HepG2 (cell line): ENCODE measurements around the gene PCBP4. TPM values are rescaled to one million over a fixed set of nuclear protein-coding genes. Genes with fewer than 3 reads are reported as not detected.
A peak's percentile ranks its signal among the peaks of the same experiment; 100 is the strongest.

Experiments used
- ATF7-NPFF ChIP-seq: sonication (generic); formaldehyde crosslinking; IDR thresholded peaks from 2 replicates; pipeline ENCODE4 v1.8.1; 2023; ENCODE audit warnings: mild to moderate bottlenecking, low read depth, missing genetic modification reagents, moderate library complexity
- HNRNPL ChIP-seq: fragments of 200-400 bp; formaldehyde crosslinking; IDR thresholded peaks from 2 replicates; pipeline ENCODE4 v1.6.1; 2017; ENCODE audit warnings: mild to moderate bottlenecking, low read depth, low read length
- IKZF5 ChIP-seq: IDR thresholded peaks from 2 replicates; pipeline ENCODE4 v1.6.1; 2018; ENCODE audit warnings: missing genetic modification reagents, mild to moderate bottlenecking, missing compliant biosample characterization
- MYPOP ChIP-seq: sonication (generic); formaldehyde crosslinking; IDR thresholded peaks from 2 replicates; pipeline ENCODE4 v1.8.1; 2023; ENCODE audit warnings: mild to moderate bottlenecking, moderate library complexity, missing genetic modification reagents
- SRSF1 ChIP-seq: fragments of 200-400 bp; formaldehyde crosslinking; optimal IDR thresholded peaks from 2 replicates; pipeline ENCODE3; 2017; ENCODE audit warnings: mild to moderate bottlenecking, low read depth, low read length, moderate library complexity
- ZBTB7B ChIP-seq: sonication (generic); formaldehyde crosslinking; IDR thresholded peaks from 2 replicates; pipeline ENCODE4 v1.4.0; 2020; ENCODE audit warnings: missing genetic modification reagents
- ZHX1 ChIP-seq: sonication (generic); formaldehyde crosslinking; IDR thresholded peaks from 2 replicates; pipeline ENCODE4 v1.8.1; 2022; ENCODE audit warnings: low read depth, mild to moderate bottlenecking, missing genetic modification reagents
- ZNF460 ChIP-seq: sonication (generic); formaldehyde crosslinking; IDR thresholded peaks from 2 replicates; pipeline ENCODE4 v1.5.1; 2020; ENCODE audit warnings: missing genetic modification reagents, mild to moderate bottlenecking, borderline replicate concordance
- ZNF777 ChIP-seq: sonication (generic); formaldehyde crosslinking; IDR thresholded peaks from 2 replicates; pipeline ENCODE4 v1.4.0; 2020; ENCODE audit warnings: missing genetic modification reagents
- ZNF816 ChIP-seq: sonication (generic); formaldehyde crosslinking; IDR thresholded peaks from 2 replicates; pipeline ENCODE4 v1.8.0; 2022; ENCODE audit warnings: missing genetic modification reagents, mild to moderate bottlenecking, borderline replicate concordance
- polyA plus RNA-seq, 8 experiments: library from polyadenylated mRNA; depleted of rRNA in 3 of 8; stranded (reverse) in 7 of 8; unstranded in 1 of 8; fragments of >200 nt; fragmentation: Illumina TruSeq in 4 of 8; extraction: Trizol in 4 of 8; gene quantifications; 2 replicates each; pipeline versions ENCODE4 v1.2.1 to v1.2.3, GENCODE V29; 2011 to 2016; ENCODE audit warnings: low read depth in 4 of 8, missing spikeins in 1 of 8, mixed read lengths in 1 of 8; ENCODE audit not compliant: insufficient read depth in 1 of 8
- total RNA-seq, 5 experiments: library from RNA; depleted of rRNA; stranded (reverse); fragments of >200 nt; fragmentation: Illumina TruSeq; extraction: Trizol; gene quantifications; 2 replicates each; pipeline ENCODE4 v1.2.3, GENCODE V29; 2016; ENCODE audit warnings: low read depth in 1 of 5
- TF ChIP-seq, protein P1 (sequence below): IDR thresholded peaks from 2 replicates; pipeline ENCODE4 v1.6.1; 2012; ENCODE audit warnings: low read length, improper control_type of control experiment
- TF ChIP-seq, protein P2 (sequence below): sonication (generic); formaldehyde crosslinking; IDR thresholded peaks from one replicate; pipeline ENCODE4 v1.5.1; 2020; ENCODE audit warnings: mild to moderate bottlenecking, missing genetic modification reagents; ENCODE audit errors: not compliant biosample characterization

PCBP4 gene
- total and polyA plus RNA-seq, 2 of the 13 experiments (the other 11 are each of a cell fraction or from before 2014, with no cell fraction given), result 36.8 to 51.3 TPM

GRCh38 chr3:52001443-52001974 lies 34.3 kb upstream of the PCBP4 start (continued):
- TF ChIP-seq MYPOP (CRISPR knock-in tag) (no peak), ZNF460 (CRISPR knock-in tag) (no peak), IKZF5 (CRISPR knock-in tag) (no peak), ATF7-NPFF (CRISPR knock-in tag) (no peak), ZNF777 (no peak), ZHX1 (CRISPR knock-in tag) (no peak), SRSF1 (no peak), ZNF816 (CRISPR knock-in tag) (no peak), ZBTB7B (peak; percentile 99), HNRNPL (no peak)
- TF ChIP-seq, protein P1, sequence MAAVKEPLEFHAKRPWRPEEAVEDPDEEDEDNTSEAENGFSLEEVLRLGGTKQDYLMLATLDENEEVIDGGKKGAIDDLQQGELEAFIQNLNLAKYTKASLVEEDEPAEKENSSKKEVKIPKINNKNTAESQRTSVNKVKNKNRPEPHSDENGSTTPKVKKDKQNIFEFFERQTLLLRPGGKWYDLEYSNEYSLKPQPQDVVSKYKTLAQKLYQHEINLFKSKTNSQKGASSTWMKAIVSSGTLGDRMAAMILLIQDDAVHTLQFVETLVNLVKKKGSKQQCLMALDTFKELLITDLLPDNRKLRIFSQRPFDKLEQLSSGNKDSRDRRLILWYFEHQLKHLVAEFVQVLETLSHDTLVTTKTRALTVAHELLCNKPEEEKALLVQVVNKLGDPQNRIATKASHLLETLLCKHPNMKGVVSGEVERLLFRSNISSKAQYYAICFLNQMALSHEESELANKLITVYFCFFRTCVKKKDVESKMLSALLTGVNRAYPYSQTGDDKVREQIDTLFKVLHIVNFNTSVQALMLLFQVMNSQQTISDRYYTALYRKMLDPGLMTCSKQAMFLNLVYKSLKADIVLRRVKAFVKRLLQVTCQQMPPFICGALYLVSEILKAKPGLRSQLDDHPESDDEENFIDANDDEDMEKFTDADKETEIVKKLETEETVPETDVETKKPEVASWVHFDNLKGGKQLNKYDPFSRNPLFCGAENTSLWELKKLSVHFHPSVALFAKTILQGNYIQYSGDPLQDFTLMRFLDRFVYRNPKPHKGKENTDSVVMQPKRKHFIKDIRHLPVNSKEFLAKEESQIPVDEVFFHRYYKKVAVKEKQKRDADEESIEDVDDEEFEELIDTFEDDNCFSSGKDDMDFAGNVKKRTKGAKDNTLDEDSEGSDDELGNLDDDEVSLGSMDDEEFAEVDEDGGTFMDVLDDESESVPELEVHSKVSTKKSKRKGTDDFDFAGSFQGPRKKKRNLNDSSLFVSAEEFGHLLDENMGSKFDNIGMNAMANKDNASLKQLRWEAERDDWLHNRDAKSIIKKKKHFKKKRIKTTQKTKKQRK, result no peak
- TF ChIP-seq, protein P2, sequence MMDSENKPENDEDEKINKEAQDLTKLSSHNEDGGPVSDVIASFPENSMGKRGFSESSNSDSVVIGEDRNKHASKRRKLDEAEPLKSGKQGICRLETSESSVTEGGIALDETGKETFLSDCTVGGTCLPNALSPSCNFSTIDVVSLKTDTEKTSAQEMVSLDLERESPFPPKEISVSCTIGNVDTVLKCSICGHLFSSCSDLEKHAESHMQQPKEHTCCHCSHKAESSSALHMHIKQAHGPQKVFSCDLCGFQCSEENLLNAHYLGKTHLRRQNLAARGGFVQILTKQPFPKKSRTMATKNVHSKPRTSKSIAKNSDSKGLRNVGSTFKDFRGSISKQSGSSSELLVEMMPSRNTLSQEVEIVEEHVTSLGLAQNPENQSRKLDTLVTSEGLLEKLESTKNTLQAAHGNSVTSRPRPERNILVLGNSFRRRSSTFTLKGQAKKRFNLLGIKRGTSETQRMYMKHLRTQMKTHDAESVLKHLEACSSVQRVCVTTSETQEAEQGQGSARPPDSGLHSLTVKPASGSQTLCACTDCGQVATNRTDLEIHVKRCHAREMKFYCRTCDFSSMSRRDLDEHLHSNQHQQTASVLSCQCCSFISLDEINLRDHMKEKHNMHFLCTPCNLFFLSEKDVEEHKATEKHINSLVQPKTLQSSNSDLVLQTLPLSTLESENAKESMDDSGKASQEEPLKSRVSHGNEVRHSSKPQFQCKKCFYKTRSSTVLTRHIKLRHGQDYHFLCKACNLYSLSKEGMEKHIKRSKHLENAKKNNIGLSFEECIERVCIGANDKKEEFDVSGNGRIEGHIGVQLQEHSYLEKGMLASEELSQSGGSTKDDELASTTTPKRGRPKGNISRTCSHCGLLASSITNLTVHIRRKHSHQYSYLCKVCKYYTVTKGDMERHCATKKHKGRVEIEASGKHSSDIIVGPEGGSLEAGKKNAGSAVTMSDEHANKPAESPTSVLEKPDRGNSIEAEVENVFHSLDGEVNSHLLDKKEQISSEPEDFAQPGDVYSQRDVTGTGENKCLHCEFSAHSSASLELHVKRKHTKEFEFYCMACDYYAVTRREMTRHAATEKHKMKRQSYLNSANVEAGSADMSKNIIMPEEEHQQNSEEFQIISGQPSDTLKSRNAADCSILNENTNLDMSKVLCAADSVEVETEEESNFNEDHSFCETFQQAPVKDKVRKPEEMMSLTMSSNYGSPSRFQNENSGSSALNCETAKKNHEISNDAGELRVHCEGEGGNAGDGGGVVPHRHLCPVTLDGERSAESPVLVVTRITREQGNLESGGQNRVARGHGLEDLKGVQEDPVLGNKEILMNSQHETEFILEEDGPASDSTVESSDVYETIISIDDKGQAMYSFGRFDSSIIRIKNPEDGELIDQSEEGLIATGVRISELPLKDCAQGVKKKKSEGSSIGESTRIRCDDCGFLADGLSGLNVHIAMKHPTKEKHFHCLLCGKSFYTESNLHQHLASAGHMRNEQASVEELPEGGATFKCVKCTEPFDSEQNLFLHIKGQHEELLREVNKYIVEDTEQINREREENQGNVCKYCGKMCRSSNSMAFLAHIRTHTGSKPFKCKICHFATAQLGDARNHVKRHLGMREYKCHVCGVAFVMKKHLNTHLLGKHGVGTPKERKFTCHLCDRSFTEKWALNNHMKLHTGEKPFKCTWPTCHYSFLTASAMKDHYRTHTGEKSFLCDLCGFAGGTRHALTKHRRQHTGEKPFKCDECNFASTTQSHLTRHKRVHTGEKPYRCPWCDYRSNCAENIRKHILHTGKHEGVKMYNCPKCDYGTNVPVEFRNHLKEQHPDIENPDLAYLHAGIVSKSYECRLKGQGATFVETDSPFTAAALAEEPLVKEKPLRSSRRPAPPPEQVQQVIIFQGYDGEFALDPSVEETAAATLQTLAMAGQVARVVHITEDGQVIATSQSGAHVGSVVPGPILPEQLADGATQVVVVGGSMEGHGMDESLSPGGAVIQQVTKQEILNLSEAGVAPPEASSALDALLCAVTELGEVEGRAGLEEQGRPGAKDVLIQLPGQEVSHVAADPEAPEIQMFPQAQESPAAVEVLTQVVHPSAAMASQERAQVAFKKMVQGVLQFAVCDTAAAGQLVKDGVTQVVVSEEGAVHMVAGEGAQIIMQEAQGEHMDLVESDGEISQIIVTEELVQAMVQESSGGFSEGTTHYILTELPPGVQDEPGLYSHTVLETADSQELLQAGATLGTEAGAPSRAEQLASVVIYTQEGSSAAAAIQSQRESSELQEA (CRISPR knock-in tag), result no peak
